Karpas-422 (cell line): ENCODE data around the gene XPNPEP2. TPM values are rescaled to one million over a fixed set of nuclear protein-coding genes. Genes with fewer than 3 reads are reported as not detected.

ENCODE experiments used
- DNase-seq: peaks from one replicate; pipeline ENCODE4 v3.0.0-alpha.2; 2015
- H2AFZ ChIP-seq: fragments of 200-600 bp; sonication (generic); 2 replicates; pipeline ENCODE4 v1.6.1; 2014; ENCODE audit warnings: antibody characterized with exemption, low read length, mixed read lengths
- H3K27ac ChIP-seq: fragments of 200-600 bp; sonication (generic); 2 replicates; pipeline ENCODE4 v1.5.1; 2014; ENCODE audit warnings: mild to moderate bottlenecking, low read length, moderate library complexity
- H3K27me3 ChIP-seq: fragments of 200-600 bp; sonication (generic); 2 replicates; pipeline ENCODE4 v1.6.1; 2014; ENCODE audit warnings: low read length, mixed read lengths
- H3K36me3 ChIP-seq: fragments of 200-600 bp; sonication (generic); 2 replicates; pipeline ENCODE4 v1.6.1; 2014; ENCODE audit warnings: low read length, mixed read lengths; ENCODE audit not compliant: insufficient read depth
- H3K4me1 ChIP-seq: fragments of 200-600 bp; sonication (generic); 2 replicates; pipeline ENCODE4 v1.6.1; 2014; ENCODE audit warnings: mild to moderate bottlenecking, low read length, mixed read lengths
- H3K4me2 ChIP-seq: fragments of 200-600 bp; sonication (generic); 2 replicates; pipeline ENCODE4 v1.6.1; 2014; ENCODE audit warnings: low read length, low read depth, mild to moderate bottlenecking; ENCODE audit not compliant: poor library complexity, severe bottlenecking
- H3K4me3 ChIP-seq: fragments of 200-600 bp; sonication (generic); 2 replicates; pipeline ENCODE4 v1.5.1; 2014; ENCODE audit warnings: mild to moderate bottlenecking, antibody characterized with exemption, low read length, mixed read lengths
- H3K79me2 ChIP-seq: fragments of 200-600 bp; sonication (generic); 2 replicates; pipeline ENCODE4 v1.6.1; 2014; ENCODE audit warnings: mild to moderate bottlenecking, low read length, mixed read lengths
- H3K9ac ChIP-seq: fragments of 200-600 bp; sonication (generic); 2 replicates; pipeline ENCODE4 v1.6.0; 2014; ENCODE audit warnings: low read length
- H3K9me2 ChIP-seq: fragments of 200-600 bp; sonication (generic), shearing (Covaris generic); replicated peaks from 2 replicates; pipeline ENCODE4 v1.6.0; 2014; ENCODE audit warnings: mild to moderate bottlenecking, low read length, moderate library complexity; ENCODE audit not compliant: insufficient read depth
- H3K9me3 ChIP-seq: fragments of 300-700, 200-600 bp; sonication (generic); 2 replicates; pipeline ENCODE4 v1.6.1; 2014; ENCODE audit warnings: low read length, mixed read lengths
- H4K20me1 ChIP-seq: fragments of 200-600 bp; sonication (generic); 2 replicates; pipeline ENCODE4 v1.6.1; 2014; ENCODE audit warnings: mild to moderate bottlenecking, antibody characterized with exemption, low read length, low read depth; ENCODE audit not compliant: insufficient read depth
- total RNA-seq: library from RNA; depleted of rRNA; stranded (reverse); fragments of >200 nt; shearing (Covaris generic); gene quantifications from 2 replicates; pipeline ENCODE4 v1.2.3, GENCODE V29; 2014; ENCODE audit warnings: low replicate concordance

Gene XPNPEP2
- total RNA-seq, 1 experiment from 2014 or later = not detected

- H3K9me3 ChIP-seq = no peaks in the 10 kb centered on the region
- no peaks in the 10 kb centered on the region for H3K27me3 ChIP-seq
- H3K4me3 ChIP-seq = no peak overlapping the region
- peaks cover 17% of the 10 kb centered on the region for H3K4me1 ChIP-seq
- H4K20me1 ChIP-seq = no peaks in the 10 kb centered on the region
- H3K9me2 ChIP-seq = no peaks in the 10 kb centered on the region
- H3K79me2 ChIP-seq = no peaks in the 10 kb centered on the region
- no peak overlapping the region for H3K27ac ChIP-seq
- no peak overlapping the region for H2AFZ ChIP-seq
- no peak for DNase-seq
- H3K4me2 ChIP-seq = no peak overlapping the region
- H3K9ac ChIP-seq = no peak overlapping the region
- no peaks in the 10 kb centered on the region for H3K36me3 ChIP-seq
Observed at GRCh38 chrX:129759576-129760061, 20.8 kb downstream of the XPNPEP2 start.

- no peak for DNase-seq
- Histone ChIP-seq H3K9me3 (no peaks in the 10 kb centered on the region), H3K79me2 (no peaks in the 10 kb centered on the region), H3K27ac (no peak overlapping the region), H3K4me1 (peaks cover 17% of the 10 kb centered on the region), H2AFZ (no peak overlapping the region), H3K9ac (no peak overlapping the region), H3K4me2 (no peak overlapping the region), H3K9me2 (no peaks in the 10 kb centered on the region), H3K36me3 (no peaks in the 10 kb centered on the region), H3K4me3 (no peak overlapping the region), H4K20me1 (no peaks in the 10 kb centered on the region), H3K27me3 (no peaks in the 10 kb centered on the region)
Observed at GRCh38 chrX:129760155-129760554, 21.4 kb downstream of the XPNPEP2 start.

- Histone ChIP-seq H3K9me3 (no peaks in the 10 kb centered on the region), H3K4me2 (no peak overlapping the region), H3K27me3 (no peaks in the 10 kb centered on the region), H2AFZ (no peak overlapping the region), H3K9ac (no peak overlapping the region), H3K4me3 (no peak overlapping the region), H4K20me1 (no peaks in the 10 kb centered on the region), H3K27ac (no peak overlapping the region), H3K36me3 (no peaks in the 10 kb centered on the region), H3K4me1 (peaks cover 17% of the 10 kb centered on the region), H3K9me2 (no peaks in the 10 kb centered on the region), H3K79me2 (no peaks in the 10 kb centered on the region)
- DNase-seq = no peak
Observed at GRCh38 chrX:129760981-129761380, 22.2 kb downstream of the XPNPEP2 start.

- Histone ChIP-seq H3K4me1 (peaks cover 11% of the 10 kb centered on the region), H3K36me3 (no peaks in the 10 kb centered on the region)
- DNase-seq = no peak
Observed at GRCh38 chrX:129761596-129761995, 22.8 kb downstream of the XPNPEP2 start.

GRCh38 chrX:129762448-129762847 lies 23.7 kb downstream of the XPNPEP2 start:
- Histone ChIP-seq H3K4me1 (peaks cover 10% of the 10 kb centered on the region), H4K20me1 (no peaks in the 10 kb centered on the region), H3K9me3 (no peaks in the 10 kb centered on the region), H3K9ac (no peak overlapping the region), H3K27ac (no peak overlapping the region), H3K27me3 (no peaks in the 10 kb centered on the region), H3K4me2 (no peak overlapping the region), H3K79me2 (no peaks in the 10 kb centered on the region), H2AFZ (no peak overlapping the region), H3K36me3 (no peaks in the 10 kb centered on the region), H3K4me3 (no peak overlapping the region), H3K9me2 (no peaks in the 10 kb centered on the region)
- no peak for DNase-seq

More at GRCh38 chrX:129761596-129761995, 22.8 kb downstream of the XPNPEP2 start:
- Histone ChIP-seq H3K9ac (no peak overlapping the region), H4K20me1 (no peaks in the 10 kb centered on the region), H3K4me2 (no peak overlapping the region), H3K27me3 (no peaks in the 10 kb centered on the region), H3K9me2 (no peaks in the 10 kb centered on the region), H3K79me2 (no peaks in the 10 kb centered on the region), H3K27ac (no peak overlapping the region), H3K4me3 (no peak overlapping the region), H3K9me3 (no peaks in the 10 kb centered on the region), H2AFZ (no peak overlapping the region)

GRCh38 chrX:129763666-129764065 lies 24.9 kb downstream of the XPNPEP2 start:
- Histone ChIP-seq H3K27me3 (no peaks in the 10 kb centered on the region), H2AFZ (no peak overlapping the region), H3K9ac (no peak overlapping the region), H3K9me2 (no peaks in the 10 kb centered on the region), H3K4me1 (peaks cover 7% of the 10 kb centered on the region), H3K4me3 (no peak overlapping the region), H3K4me2 (no peak overlapping the region), H4K20me1 (no peaks in the 10 kb centered on the region), H3K27ac (no peak overlapping the region), H3K9me3 (no peaks in the 10 kb centered on the region), H3K79me2 (no peaks in the 10 kb centered on the region), H3K36me3 (no peaks in the 10 kb centered on the region)
- DNase-seq = no peak

- Histone ChIP-seq H3K27ac (no peak overlapping the region; the same call in 1 of the 2 replicates), H3K79me2 (no peaks in the 10 kb centered on the region), H3K36me3 (no peaks in the 10 kb centered on the region), H3K9me2 (no peaks in the 10 kb centered on the region), H3K4me2 (peak overlapping the region; percentile 20), H3K9me3 (no peaks in the 10 kb centered on the region), H4K20me1 (no peaks in the 10 kb centered on the region), H3K4me3 (no peak overlapping the region), H3K27me3 (no peaks in the 10 kb centered on the region), H2AFZ (no peak overlapping the region), H3K4me1 (peaks cover 33% of the 10 kb centered on the region), H3K9ac (peak overlapping the region; percentile 36)
- DNase-seq = no peak
Observed at GRCh38 chrX:129768186-129768585, 29.4 kb downstream of the XPNPEP2 start.

GRCh38 chrX:129768586-129769466 lies 30.0 kb downstream of the XPNPEP2 start:
- H3K36me3 ChIP-seq = no peaks in the 10 kb centered on the region
- peak overlapping the region; percentile 36 for H3K9ac ChIP-seq
- H4K20me1 ChIP-seq = no peaks in the 10 kb centered on the region
- H3K27ac ChIP-seq = peak overlapping the region; percentile 78
- H3K9me2 ChIP-seq = no peaks in the 10 kb centered on the region
- no peaks in the 10 kb centered on the region for H3K27me3 ChIP-seq
- H2AFZ ChIP-seq = 0 out of 2 replicates have a peak overlapping the region, but pooled peaks have one; percentile 20
- peak overlapping the region; percentile 20 for H3K4me2 ChIP-seq
- H3K79me2 ChIP-seq = no peaks in the 10 kb centered on the region
- peaks cover 39% of the 10 kb centered on the region for H3K4me1 ChIP-seq
- no peak for DNase-seq
- peak overlapping the region; percentile 33; the same call in 1 of the 2 replicates for H3K4me3 ChIP-seq
- no peaks in the 10 kb centered on the region for H3K9me3 ChIP-seq
